H54 (cell line): ENCODE measurements around the gene SERTAD2.

Source experiments
- DNase-seq: peaks from one replicate; pipeline ENCODE4 v3.0.0; 2011; ENCODE audit warnings: low spot score, mixed read lengths; ENCODE audit not compliant: insufficient read length
- FAIRE-seq: peaks from 3 replicates; lab custom pipeline; 2011; peaks lifted over from hg19 to GRCh38; lab: Jason Lieb, UNC
- POLR2A ChIP-seq: IDR thresholded peaks from 2 replicates; pipeline ENCODE4 v1.6.1; 2011; ENCODE audit warnings: low read depth, mild to moderate bottlenecking, low read length

SERTAD2 gene

GRCh38 chr2:64649626-64650025 lies 4.1 kb downstream of the SERTAD2 start:
- no peak for DNase-seq
- no peak for FAIRE-seq
- no peak for TF ChIP-seq POLR2A

GRCh38 chr2:64649013-64649484 lies 4.7 kb downstream of the SERTAD2 start:
- TF ChIP-seq POLR2A: no peak
- DNase-seq: no peak
- FAIRE-seq: peak; percentile 36

GRCh38 chr2:64646007-64646880 lies 7.5 kb downstream of the SERTAD2 start:
- peak; percentile 41 for FAIRE-seq
- DNase-seq: no peak
- TF ChIP-seq POLR2A: no peak

- FAIRE-seq: peak; percentile 90
- peak; percentile 17; the same call in 1 of the 2 replicates for TF ChIP-seq POLR2A
- DNase-seq: peak; percentile 62
These were observed 9.0 kb downstream of the SERTAD2 start for GRCh38 chr2:64644458-64645382.

GRCh38 chr2:64643838-64644457 lies 9.8 kb downstream of the SERTAD2 start:
- FAIRE-seq (no peak), DNase-seq (no peak)
- TF ChIP-seq POLR2A: no peak

GRCh38 chr2:64641599-64641998 lies 12.1 kb downstream of the SERTAD2 start:
- DNase-seq: no peak
- TF ChIP-seq POLR2A: no peak
- no peak for FAIRE-seq

GRCh38 chr2:64640153-64641044 lies 13.3 kb downstream of the SERTAD2 start:
- FAIRE-seq (no peak), DNase-seq (no peak)
- no peak for TF ChIP-seq POLR2A

- FAIRE-seq: no peak
- DNase-seq: no peak
- no peak for TF ChIP-seq POLR2A
These were observed 14.0 kb downstream of the SERTAD2 start for GRCh38 chr2:64639691-64640090.

GRCh38 chr2:64638502-64639120 lies 15.1 kb downstream of the SERTAD2 start:
- FAIRE-seq: no peak
- no peak for DNase-seq
- no peak for TF ChIP-seq POLR2A

- DNase-seq (no peak), FAIRE-seq (no peak)
- no peak for TF ChIP-seq POLR2A
These were observed 15.8 kb downstream of the SERTAD2 start for GRCh38 chr2:64637931-64638330.

- TF ChIP-seq POLR2A: no peak
- FAIRE-seq (no peak), DNase-seq (no peak)
These were observed 16.6 kb downstream of the SERTAD2 start for GRCh38 chr2:64637000-64637635.
